HG03280 (cell line): ENCODE measurements around the gene HHATL.

Experiments
- ATAC-seq: cut with Tn5 transposase; IDR thresholded peaks from one replicate; pipeline ENCODE4 v1.9.1; 2021; ENCODE audit warnings: mild to moderate bottlenecking, moderate library complexity; ENCODE audit not compliant: unreplicated experiment

The HHATL gene

DNA sequence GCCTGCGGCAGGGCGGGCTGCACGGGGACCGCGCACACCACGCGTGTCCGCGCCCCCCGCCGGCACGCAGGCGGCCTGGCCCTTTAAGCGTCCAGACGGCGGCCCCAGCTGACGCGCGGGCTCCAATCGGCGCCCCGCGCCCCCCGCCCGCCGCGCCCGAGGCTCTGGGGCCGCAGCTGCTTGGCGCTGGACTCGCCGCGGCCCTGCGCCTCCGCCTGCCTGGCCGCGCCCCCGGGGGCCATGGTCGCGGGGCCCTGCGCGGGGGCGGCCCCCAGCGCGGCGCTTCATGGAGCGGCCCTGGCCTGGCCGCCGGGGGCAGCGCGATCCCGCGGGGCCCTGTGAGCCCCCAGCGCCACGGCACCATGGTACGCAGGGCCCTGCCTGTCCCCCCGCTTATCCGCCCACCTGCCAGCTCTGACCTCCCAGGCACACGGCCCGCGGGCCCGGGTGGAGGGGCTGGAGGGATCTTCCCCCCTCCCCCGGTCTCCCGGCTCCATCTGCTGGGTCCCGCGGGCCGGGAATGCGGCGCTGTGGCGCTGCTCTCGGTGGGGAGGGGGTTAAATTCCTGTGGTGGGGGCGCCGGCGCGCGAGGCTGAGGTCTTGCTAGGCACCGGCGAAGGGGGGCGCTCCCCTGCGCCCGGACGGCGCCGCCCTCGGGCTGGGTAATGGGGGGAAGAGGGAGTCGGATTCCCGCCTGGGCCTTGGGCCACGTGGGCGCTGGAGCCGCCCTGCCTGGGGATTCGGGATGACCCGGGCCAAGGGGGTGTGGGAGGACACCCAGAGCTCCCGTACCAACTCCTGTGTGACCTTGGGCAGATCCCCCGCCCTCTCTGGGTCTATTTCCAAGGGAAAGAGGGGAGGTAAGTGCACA lies 48.0 kb downstream of the HHATL start:
- no peak for ATAC-seq

DNA sequence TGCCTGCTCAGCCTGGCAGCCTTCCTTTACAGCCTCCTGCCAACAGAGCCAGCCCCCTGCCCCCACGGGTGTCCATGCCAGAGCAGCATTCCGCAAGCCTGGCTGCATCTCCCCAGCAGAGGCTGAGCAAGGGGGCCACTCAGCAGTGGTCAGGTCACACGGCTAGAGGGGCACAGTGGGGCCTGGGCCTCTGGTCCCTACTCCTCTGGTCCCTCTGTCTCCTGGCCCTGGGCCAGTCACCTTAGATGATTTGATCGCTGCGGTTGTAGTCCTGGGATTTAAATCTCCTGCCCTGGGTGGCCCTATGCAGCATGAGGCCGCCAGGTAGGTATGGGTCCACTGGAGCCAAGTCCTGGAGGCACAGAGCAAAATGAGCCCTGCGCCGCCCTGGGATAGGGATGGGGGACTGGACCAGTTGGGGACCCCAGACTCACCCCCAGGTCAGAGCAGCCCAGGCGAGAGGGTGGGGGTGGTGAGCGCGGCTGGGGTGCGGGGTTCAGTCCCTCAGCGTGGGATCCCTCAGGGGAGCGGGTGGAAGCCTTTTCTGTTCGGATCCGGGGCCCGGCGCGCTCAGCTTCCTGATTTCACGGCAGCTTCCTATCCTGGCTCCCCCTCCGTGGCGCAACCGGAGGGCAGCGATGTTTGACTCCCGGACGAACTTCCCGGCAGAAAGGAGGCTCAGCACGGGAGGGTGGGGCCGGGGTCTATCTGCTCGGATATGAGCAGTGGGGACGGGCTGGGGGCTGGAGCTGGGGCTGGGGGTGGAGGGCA lies 48.9 kb downstream of the HHATL start, which contains the start of gene ZBTB47:
Gene ZBTB47, plus strand, starts transcription at position 138 of the 771 bp plus-strand sequence. CDS start 4,659 bp downstream, outside the sequence.
- no peak for ATAC-seq

DNA sequence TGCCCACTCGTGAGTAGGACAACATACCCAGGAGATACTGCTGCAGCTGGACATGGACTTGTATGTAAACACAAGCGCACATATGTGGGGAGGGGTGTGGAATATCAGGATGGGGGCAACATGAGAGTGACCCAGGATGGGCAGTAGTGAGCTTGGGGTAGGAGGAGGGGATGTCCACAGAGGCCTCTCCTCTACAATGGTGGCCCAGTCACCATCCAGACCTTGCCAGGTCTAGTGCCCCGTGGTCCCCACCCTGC lies 49.4 kb downstream of the HHATL start:
- ATAC-seq, result no peak

DNA sequence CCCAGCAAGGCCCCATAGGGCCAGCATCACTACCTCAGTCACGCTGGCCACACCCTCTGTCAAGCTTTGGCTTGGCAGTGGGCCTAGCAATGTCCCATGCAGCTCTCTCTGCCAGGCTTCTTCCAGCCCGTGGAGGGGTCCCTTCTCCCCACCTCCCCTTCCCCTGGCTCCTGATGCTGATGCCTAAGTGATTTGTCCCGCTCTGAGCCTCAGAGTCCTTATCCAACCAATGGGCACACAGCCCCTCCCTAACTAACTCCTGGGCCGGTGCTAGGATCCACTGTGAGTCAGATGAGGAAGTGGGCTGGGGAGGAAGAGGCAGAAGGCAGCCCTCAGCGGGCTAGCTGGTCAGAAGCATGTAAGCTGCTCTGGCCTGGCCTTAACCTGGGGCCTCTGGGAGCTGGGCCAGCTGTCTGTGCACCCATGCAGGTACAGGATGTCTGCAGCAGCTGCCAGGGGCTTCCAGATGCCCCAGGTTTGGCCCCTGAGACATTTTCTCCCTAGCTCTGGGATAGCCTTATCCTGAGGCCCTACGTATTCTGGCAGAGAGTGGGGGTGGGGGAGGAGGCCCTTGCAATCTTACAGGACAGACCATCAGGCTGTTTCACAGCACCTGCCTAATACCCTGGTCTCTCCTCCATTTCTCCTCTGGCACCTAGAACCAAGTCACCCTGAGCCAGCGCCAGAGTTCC lies 49.8 kb downstream of the HHATL start:
- ATAC-seq, result no peak

DNA sequence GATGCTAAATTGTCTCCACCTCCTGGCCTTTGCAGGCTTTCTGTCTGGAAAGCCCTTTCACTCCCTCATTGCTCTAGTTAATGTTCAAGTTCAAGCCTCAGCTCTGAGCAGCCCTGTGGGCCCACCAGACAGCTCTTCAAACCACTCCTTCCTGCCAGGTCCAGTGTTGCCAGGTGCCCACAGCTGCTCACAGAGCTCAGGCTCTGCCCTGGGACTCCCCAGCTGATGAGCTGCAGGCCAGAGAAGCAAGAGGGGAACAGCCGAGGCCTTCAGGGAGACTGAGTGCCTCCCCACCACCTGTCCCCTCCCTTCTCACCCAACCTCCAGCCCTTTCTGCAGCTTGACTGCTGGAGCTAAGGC lies 50.4 kb downstream of the HHATL start:
- no peak for ATAC-seq

DNA sequence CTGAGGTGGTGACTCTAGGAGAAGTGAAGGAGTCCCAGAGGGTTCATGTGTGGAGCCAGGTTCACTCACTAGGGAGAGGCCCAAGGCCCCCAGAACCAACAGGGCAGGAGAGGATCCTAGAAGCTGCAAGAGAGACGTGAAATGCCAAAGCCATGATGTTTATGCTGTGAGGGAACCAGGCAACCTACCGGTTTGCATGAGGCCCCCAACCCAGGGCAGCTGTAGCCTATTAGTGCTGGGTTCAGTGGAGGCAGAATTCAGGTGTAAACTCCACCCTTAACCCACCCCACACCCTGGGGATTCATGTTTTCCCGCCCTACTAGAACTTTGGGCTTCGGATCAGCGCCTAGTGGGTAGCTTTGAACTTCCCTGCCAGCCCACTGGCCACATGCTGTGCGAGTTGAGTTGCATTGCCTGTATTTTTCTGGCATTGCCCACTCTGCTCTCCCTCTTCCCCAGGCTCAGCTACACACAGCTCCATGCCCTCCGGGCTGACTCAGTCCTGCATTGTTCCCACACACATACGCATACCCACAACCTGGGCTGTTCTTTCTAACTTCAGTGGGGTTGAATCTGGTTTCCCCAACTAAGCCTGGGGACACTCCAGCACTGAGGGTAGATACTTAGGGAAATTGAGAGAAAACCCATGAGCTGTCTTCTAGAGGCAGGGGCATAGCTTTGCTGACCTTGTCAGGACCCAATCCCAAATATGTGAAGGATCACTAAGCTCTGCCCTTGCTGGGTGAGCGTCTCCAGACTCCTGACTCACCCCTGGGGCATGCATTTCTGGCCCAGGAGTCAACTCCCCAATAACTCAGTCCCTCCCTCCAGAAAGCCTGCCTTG lies 51.1 kb downstream of the HHATL start:
- ATAC-seq, result no peak

DNA sequence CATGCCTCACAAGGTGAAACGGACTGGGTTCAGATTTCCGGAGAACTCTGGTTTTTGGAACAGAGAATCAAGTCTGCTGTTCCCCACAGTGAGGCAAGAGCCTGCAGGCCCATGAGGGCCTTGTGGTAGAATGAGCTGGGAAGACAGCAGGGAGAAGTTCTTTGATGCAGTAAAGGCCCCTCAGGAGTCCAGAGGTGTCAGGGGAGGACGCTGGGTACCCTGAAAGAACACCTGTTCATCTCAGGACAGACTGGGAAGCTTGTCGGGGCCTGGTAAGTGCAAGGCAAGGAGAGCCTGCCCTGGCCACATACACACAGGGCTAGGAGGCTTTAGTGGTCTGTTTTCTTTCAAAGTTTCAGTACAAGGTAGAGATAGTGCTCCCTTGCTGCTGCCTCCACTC lies 52.8 kb downstream of the HHATL start:
- no peak for ATAC-seq

DNA sequence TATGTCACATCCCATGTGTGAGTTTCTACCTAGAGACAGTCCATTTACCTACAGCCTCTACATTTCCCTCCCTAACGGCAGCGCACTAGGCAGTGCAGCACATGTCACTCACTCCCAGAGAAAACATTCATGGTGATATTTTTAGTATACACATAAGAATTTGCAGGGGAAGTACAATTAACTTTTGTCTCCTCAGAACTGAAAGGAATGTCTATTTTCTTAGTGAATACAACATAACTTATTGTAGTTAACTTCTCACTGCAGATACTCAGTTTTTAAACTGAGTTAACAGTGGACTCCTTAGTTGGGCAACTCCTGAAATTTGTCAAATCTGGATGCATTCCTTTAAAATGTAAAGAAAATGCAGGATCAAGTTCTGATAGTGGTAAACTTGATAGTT lies 53.6 kb downstream of the HHATL start:
- ATAC-seq, result no peak

DNA sequence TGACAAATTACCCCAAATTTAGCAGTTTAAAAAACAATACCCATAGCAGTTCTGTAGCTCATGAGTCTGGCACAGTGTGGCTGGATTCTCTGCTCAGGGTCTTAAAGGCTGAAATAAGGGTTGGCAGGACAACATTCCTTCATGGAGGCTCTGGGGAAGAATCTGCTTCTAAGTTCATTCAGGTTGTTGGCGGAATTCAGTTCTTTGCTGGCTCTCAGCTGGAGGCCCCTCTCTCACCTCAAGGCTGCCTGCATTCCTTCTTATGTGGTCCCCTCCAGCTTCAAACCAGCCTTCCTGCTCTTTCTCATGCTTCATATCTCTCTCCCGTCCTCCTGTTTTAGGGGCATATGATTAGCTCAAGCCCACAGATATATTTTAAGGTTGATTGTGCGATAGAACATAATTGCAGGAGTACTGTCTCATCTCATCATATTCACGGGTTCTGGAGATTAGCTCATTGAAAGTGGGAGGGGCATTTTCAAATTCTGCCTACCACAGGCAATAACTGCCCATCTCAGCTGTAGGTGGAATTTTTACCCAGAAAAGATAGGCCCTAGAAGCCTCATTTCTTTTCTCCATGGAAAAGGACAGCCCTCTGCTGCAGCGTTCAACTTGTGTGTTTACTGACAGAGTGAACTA lies 54.7 kb downstream of the HHATL start:
- no peak for ATAC-seq
